Measurements from ENCODE around the gene PRDX5. TPM values are rescaled to one million over a fixed set of nuclear protein-coding genes. Genes with fewer than 3 reads are reported as not detected.

Gene PRDX5
- total and polyA plus RNA-seq, 9 of the 15 experiments (the other 6 are each of a cell fraction or from before 2014, with no cell fraction given) = 40.8 to 327 (median 204) TPM

GRCh38 chr11:64358907-64359711 lies 41.2 kb downstream of the PRDX5 start, which contains the start of gene RPS6KA4 (continued):
- TF ChIP-seq MYC (IDR thresholded peaks at IDR 0.05; ENCODE audit: low read depth, low read length) (peak; percentile 60; the same call in 1 of the 2 replicates), MYC (CRISPR knock-in tag; IDR thresholded peaks at IDR 0.05; ENCODE audit: borderline replicate concordance, low read depth) (no peak), ZBTB33 (CRISPR knock-in tag; IDR thresholded peaks at IDR 0.05) (peak; percentile 36; the same call in 1 of the 2 replicates), THAP12 (CRISPR knock-in tag; IDR thresholded peaks at IDR 0.05) (peak; percentile 37), ETV6 (IDR thresholded peaks at IDR 0.05; ENCODE audit: borderline replicate concordance in 1 of 2, low read depth in 2 of 2, low read length in 1 of 2) (no peak), ETV6 (CRISPR knock-in tag; IDR thresholded peaks at IDR 0.05; ENCODE audit: borderline replicate concordance) (0 out of 2 replicates have a peak, but pooled peaks have one; percentile 23), HMG20A (CRISPR knock-in tag; conservative IDR thresholded peaks at IDR 0.05) (no peak), ZBTB7A (IDR thresholded peaks at IDR 0.05; ENCODE audit: borderline replicate concordance, control insufficient read depth, low read depth, low read length) (peak; percentile 96), ZBTB11 (CRISPR knock-in tag; IDR thresholded peaks at IDR 0.05) (peak in 1 of 3 experiments; percentile 48; a peak in 1 of 6 replicates), PHF8 (IDR thresholded peaks at IDR 0.05; ENCODE audit: borderline replicate concordance, low read length) (peak; percentile 94; the same call in 1 of the 2 replicates), ETS1 (conservative IDR thresholded peaks at IDR 0.05; ENCODE audit: control insufficient read depth, low read depth, low read length) (peak; percentile 70; the same call in 1 of the 2 replicates), ELF1 (tag; IDR thresholded peaks at IDR 0.05) (peak; percentile 76), BHLHE40 (IDR thresholded peaks at IDR 0.05; ENCODE audit: low read length) (peak; percentile 97), PCBP1 (IDR thresholded peaks at IDR 0.05; ENCODE audit: low read depth, low read length, poor library complexity, severe bottlenecking) (peak; percentile 9), NFATC3 (IDR thresholded peaks at IDR 0.05) (no peak), ZFX (CRISPR knock-in tag; IDR thresholded peaks at IDR 0.05) (peak; percentile 80)
